Mesothelial cell of epicardium (in vitro differentiated cells): ENCODE data around the gene FH. TPM values are rescaled to one million over a fixed set of nuclear protein-coding genes. Genes with fewer than 3 reads are reported as not detected.

Experiments
- DNase-seq, 2 experiments: peaks; one replicate each; pipeline ENCODE4 v3.0.0; 2021; ENCODE audit warnings: low spot score in 2 of 2; ENCODE audit not compliant: unreplicated experiment in 2 of 2
- H3K27ac Mint-ChIP-seq: 2 replicates; pipeline ENCODE4 v1.8.0; 2021; ENCODE audit warnings: mixed read lengths
- H3K27me3 Mint-ChIP-seq: 2 replicates; pipeline ENCODE4 v1.8.0; 2021; ENCODE audit warnings: low read depth, mixed read lengths
- H3K36me3 Mint-ChIP-seq: 2 replicates; pipeline ENCODE4 v1.8.0; 2021; ENCODE audit warnings: mixed read lengths
- H3K4me1 Mint-ChIP-seq: 2 replicates; pipeline ENCODE4 v1.8.0; 2021; ENCODE audit warnings: mixed read lengths
- H3K4me3 Mint-ChIP-seq: 2 replicates; pipeline ENCODE4 v1.8.0; 2021; ENCODE audit warnings: mild to moderate bottlenecking, moderate library complexity, mixed read lengths
- H3K9me3 Mint-ChIP-seq: 2 replicates; pipeline ENCODE4 v1.8.0; 2021; ENCODE audit warnings: mixed read lengths
- CTCF ChIP-seq: fragments of 200-600 bp; sonication (generic); IDR thresholded peaks from one replicate; pipeline ENCODE4 v1.5.0; 2021; ENCODE audit warnings: antibody characterized with exemption; ENCODE audit not compliant: unreplicated experiment
- total RNA-seq: library from RNA; stranded (reverse); gene quantifications from 3 replicates; pipeline ENCODE4 v1.2.1, GENCODE V29; 2021

Gene FH
- total RNA-seq, 1 donor from 2014 or later, result 51.5 TPM

- no peak for DNase-seq
- no peaks in the 10 kb centered on the region for H3K4me1 Mint-ChIP-seq
- H3K36me3 Mint-ChIP-seq, result no peaks in the 10 kb centered on the region
- H3K9me3 Mint-ChIP-seq, result peaks cover 5% of the 10 kb centered on the region
- no peak overlapping the region for H3K4me3 Mint-ChIP-seq
- H3K27me3 Mint-ChIP-seq, result no peaks in the 10 kb centered on the region
- TF ChIP-seq CTCF, result no peak
- H3K27ac Mint-ChIP-seq, result no peak overlapping the region
These were observed 62.8 kb downstream of the FH start for GRCh38 chr1:241456743-241457142.

DNA sequence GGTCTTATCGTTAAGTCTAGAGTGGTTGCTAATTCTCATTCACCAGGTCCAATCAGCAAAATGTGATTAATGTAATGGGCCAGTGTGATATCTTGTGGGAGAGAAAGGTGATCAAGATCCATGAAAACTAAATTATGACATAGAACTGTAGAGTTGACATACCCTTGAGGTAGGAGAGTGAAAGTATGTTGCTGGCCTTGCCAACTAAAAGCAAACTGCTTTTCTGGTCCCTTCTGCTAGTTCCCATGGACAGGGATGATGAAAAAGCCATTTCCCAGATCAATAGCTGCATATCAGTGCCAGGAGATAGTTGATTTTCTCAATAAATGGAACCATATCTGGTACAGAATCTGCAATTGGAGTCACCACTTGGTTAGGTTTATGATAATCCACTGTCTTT lies 65.8 kb downstream of the FH start:
- H3K27me3 Mint-ChIP-seq, result no peaks in the 10 kb centered on the region
- peaks cover 5% of the 10 kb centered on the region for H3K9me3 Mint-ChIP-seq
- H3K4me1 Mint-ChIP-seq, result no peaks in the 10 kb centered on the region
- no peak overlapping the region for H3K27ac Mint-ChIP-seq
- H3K4me3 Mint-ChIP-seq, result no peak overlapping the region
- no peaks in the 10 kb centered on the region for H3K36me3 Mint-ChIP-seq
- no peak for TF ChIP-seq CTCF
- no peak for DNase-seq

GRCh38 chr1:241451956-241452355 lies 67.6 kb downstream of the FH start:
- TF ChIP-seq CTCF, result no peak
- no peak overlapping the region for H3K27ac Mint-ChIP-seq
- no peaks in the 10 kb centered on the region for H3K4me1 Mint-ChIP-seq
- no peak for DNase-seq
- no peaks in the 10 kb centered on the region for H3K27me3 Mint-ChIP-seq
- peaks cover 5% of the 10 kb centered on the region for H3K9me3 Mint-ChIP-seq
- H3K4me3 Mint-ChIP-seq, result no peak overlapping the region
- H3K36me3 Mint-ChIP-seq, result no peaks in the 10 kb centered on the region

Other genes with a start within 250 kb of the FH start
- gene RGS7, start 162.6 kb downstream of the FH start, total RNA-seq, result 1.6 to 2.4 TPM (median 1.9 TPM) in 3 replicates
- not detected in 3 replicates for gene KMO, start 12.6 kb upstream of the FH start, total RNA-seq
- 21.2 to 21.6 TPM (median 21.3 TPM) in 3 replicates for gene CHML, start 120.6 kb upstream of the FH start, total RNA-seq
- 14.4 to 15.1 TPM (median 14.6 TPM) in 3 replicates for gene OPN3, start 120.6 kb upstream of the FH start, total RNA-seq
- gene WDR64, start 132.5 kb upstream of the FH start, total RNA-seq, result 0.47 TPM in 1 of 3 replicates, not detected in the others